Measurements from ENCODE around the gene PGAP1.

GRCh38 chr2:196821195-196821594 is 105.3 kb downstream of the PGAP1 start:
- TF ChIP-seq CTCF (IDR thresholded peaks at IDR 0.05) = no peak
- no peak for TF ChIP-seq POLR2A (IDR thresholded peaks at IDR 0.05)
